Fibroblast of skin of left quadriceps (primary cell): ENCODE measurements around the gene BAHCC1.

Source experiments
- DNase-seq, 2 experiments: peaks; one replicate each; pipeline ENCODE4 v3.0.0-alpha.2; 2013; ENCODE audit warnings: low read depth in 2 of 2

BAHCC1 gene

DNA sequence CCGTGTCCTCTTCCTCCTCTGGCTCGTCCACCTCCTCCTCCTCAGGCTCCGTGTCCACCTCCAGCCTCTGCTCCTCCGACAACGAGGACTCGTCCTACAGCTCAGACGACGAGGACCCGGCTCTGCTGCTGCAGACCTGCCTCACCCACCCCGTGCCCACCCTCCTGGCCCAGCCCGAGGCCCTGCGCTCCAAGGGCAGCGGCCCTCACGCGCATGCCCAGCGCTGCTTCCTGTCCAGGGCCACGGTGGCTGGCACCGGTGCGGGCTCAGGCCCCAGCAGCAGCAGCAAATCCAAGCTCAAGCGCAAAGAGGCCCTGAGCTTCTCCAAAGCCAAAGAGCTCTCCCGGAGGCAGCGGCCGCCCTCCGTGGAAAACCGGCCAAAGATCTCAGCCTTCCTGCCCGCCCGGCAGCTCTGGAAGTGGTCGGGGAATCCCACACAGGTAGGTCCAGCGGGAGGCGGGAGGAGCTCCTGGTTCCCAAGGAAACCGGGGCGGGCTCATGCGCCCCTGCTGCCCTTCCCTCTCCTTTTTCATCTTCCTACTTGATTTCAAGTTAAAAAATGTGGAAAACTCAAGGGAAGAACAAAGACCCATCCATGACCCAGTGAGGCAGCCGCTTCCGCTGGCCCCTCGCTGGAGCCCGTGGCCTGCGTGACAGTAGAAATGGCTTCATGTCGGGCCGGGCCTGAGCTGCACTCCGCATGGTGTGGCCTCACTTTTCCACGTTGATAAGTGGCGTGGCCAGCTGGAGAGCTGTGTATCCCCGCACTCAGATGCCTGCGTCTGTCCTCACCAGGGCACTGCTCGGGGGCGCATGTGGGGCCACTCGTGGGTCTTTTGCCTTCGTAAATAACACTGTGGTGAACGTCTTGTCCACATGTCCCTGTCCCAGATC, 66.6 kb downstream of the BAHCC1 start:
- no peak for DNase-seq

DNA sequence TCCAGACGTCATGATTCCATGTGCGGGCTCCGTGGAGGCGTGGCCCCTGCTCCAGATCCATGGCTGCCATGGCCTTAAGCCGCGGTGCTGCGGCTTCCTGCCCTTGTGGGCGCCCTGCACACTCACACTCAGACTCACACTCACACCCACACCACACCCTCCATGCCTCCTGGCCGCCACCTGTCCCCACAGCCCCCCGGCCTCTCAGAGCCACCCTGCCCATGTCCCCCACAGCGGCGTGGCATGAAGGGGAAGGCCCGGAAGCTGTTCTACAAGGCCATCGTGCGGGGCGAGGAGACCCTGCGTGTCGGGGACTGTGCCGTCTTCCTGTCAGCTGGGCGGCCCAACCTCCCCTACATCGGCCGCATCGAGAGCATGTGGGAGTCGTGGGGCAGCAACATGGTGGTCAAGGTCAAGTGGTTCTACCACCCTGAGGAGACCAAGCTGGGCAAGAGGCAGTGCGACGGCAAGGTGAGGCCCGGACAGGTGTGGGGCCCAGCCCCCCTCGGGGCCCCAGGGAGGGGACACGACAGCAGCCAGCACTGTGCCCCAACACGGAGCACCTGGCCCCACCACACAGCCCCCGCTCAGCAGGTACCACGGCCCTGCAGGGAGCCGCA, 67.4 kb downstream of the BAHCC1 start:
- DNase-seq = no peak

DNA sequence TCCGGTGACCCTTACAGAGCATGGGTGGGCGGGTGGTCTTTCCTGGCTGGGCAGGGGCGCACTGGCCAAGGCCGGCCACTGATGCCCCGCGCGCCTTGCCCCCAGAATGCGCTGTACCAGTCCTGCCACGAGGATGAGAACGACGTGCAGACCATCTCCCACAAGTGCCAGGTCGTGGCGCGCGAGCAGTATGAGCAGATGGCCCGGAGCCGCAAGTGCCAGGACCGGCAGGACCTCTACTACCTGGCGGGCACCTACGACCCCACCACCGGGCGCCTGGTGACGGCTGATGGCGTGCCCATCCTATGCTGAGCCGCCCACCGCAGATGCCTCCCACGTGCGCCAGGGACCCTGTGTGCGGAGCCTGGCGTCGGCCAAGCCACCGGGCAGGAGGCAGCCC, 68.2 kb downstream of the BAHCC1 start:
- DNase-seq = no peak

DNA sequence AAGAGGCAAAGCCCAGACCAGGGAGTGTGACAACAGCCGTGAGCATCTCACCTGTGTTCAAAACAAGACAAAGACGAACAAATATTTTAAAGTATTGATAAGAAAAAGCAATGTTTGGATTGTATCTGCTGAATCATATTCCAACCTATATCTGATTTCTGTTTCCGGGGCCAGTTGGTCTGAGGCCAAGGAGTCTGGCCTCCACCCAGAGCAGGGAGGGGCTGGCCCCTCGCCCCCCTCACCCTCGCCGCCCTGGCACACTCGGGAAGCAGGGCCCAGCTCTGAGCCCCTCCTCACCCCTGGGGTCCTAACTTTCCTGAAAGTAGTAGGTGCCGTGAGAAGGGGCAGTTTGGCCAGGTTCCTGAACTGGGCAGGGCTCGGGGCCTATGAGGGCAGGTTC, 69.3 kb downstream of the BAHCC1 start:
- no peak for DNase-seq

DNA sequence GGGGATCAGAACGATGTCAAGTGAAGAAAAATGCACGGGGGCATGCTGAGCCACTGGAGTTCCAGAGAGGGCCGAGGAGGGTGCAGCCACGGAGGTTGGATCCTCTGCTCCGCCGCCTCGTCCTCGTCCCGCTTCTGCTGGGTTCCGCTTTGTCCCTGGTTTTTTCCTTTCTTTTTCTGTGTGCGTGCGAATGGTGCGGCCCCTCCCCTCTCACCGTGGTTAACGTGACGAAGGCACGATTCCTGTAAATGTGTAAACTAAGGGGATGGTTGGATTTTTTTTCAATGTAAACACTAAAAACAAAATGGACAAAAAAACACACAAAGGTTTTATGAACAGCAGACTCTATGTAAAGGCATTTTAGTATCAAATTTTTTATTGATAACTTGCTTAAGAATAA, 70.7 kb downstream of the BAHCC1 start:
- no peak for DNase-seq

DNA sequence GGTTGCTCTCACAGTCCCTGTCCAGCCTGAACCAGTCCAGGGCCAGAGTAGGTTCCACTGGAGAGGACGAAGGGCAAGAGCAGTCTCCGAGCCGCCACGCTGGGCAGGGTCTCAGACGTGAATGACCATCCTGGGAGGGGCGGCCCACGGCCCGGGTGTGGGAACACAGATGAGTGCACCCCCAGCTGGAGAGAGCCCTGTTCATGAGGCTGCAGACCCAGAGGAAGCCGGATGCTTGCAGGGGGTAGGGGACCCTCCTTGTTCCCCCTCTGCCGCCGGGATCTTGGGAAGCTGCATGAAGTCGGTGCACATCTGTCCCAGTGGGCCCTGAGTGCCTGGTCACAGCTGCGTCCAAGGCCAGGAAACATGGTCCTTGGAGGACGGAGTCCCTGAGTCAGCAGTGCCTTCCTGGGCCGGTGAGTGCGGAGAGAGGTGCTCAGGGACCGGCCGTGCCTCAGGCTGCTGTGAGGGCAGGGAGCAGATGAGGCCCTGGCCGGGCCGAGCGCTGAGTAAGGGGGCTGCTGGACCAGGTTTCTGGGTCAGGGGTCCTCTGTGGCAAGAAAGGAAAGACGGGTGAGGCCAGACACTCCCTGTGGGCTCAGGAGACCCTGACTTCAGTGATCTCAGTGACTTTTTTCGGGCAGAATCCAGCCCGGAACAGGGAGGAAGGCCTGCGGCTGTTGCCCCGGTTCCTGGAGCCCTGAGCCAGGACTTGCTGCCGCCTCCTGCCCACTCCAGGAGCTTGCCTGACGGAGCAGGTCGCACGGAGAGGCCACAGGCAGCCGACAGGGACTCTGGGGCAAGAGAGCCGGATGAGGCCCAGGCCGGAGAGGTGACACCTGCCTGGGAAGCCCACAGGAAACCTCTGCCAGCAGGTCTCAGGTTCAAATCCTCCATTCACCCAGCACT, 71.6 kb downstream of the BAHCC1 start:
- DNase-seq = no peak

DNA sequence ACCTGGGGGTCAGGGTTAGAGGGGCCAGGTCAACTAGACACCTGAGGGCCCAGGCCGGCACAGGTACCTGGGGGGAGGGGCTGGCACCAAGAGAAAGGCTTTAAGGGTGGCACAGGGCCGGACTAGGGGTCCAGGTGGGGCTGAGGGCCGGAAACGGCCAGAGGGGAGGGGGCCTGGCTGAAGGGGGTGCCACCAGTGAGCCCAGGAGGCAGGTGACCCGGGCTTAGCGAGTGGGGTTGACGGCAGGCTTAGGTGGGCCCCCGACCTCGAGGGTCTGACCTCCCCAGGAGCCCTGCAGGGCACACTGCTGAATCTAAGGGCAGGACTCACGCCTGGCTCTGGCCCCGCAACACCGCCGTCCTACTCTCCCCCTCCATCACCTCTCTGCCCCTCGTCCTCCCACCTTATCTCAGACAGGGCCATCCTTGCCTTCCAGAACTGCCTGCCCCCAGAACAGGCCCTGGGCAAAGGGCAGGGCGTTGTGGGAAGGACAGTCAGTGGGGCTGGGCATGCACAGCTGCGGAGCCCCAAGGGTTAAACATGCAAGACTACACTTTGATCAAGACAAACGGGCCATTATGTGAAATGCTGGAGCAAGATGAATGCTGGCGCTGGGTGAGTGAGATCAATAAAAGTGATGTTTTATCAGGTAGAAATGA, 73.0 kb downstream of the BAHCC1 start:
- DNase-seq = no peak

DNA sequence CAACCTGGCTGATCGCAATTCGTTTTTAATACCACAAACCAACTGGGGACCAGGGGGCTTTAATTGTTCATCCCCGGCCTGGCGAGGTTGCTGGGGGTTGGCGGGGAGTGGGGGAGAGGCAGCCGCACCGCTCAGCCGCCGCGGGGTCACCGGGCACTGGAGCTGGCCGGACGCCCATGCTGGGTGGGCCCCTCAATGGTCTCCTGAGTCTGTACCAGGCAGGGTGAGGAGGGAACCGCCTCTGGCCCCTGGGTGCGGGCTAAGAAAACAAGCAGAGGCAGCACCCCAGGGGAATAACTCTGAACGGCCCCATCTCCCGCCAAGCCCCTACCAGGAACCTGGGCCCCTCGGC, 73.5 kb downstream of the BAHCC1 start:
- no peak for DNase-seq

DNA sequence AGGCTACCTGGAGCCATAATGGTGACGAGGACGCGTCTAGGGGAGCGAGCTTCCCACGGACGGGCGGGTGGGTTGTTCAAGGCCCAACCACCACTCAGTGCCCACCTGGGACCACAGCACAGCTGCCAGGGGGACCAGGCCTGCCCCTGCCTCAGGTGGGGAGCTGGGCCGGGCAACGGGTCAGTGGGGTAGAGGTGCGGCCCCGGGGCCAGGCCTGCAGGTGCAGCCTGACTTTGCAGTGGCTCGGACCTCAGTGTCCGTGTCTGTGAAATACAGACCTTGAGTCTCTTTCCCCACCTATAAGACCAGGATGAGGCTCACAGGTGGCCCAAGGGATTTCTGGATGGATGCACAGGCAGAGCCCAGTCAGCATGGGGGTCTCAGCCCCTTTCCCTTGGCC, 74.0 kb downstream of the BAHCC1 start:
- DNase-seq = no peak

DNA sequence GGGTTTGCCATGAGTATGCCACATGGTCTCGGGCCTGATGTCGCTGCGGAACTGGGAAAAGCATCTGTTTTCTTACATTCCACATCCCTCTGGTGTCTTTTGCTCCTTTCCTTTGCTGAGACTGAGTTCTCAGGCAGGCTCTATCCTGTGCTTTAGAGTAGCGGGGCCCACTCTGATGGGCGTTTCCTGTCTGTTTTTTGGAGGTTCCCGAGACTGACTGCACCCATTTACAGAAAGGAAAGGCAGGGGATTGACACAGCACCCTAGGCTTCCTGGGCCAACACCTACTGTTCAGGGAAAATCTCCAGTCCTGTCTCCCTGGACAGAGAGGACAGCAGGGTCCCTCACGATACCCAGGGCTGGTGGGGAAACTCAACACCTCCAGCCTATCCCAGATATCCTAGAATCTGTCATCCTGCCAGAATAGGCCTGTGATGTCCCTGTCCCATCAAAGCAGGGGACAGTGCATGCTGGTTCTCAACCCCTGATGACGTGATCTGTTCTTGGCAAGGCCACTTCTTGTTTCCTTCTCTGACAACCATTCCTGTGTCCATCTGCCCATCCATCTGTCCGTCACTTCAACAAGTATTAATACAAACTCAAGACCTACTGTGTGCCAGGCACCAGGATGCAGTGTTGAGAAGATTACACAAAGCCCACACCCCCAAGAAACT, 75.2 kb downstream of the BAHCC1 start:
- DNase-seq = no peak

DNA sequence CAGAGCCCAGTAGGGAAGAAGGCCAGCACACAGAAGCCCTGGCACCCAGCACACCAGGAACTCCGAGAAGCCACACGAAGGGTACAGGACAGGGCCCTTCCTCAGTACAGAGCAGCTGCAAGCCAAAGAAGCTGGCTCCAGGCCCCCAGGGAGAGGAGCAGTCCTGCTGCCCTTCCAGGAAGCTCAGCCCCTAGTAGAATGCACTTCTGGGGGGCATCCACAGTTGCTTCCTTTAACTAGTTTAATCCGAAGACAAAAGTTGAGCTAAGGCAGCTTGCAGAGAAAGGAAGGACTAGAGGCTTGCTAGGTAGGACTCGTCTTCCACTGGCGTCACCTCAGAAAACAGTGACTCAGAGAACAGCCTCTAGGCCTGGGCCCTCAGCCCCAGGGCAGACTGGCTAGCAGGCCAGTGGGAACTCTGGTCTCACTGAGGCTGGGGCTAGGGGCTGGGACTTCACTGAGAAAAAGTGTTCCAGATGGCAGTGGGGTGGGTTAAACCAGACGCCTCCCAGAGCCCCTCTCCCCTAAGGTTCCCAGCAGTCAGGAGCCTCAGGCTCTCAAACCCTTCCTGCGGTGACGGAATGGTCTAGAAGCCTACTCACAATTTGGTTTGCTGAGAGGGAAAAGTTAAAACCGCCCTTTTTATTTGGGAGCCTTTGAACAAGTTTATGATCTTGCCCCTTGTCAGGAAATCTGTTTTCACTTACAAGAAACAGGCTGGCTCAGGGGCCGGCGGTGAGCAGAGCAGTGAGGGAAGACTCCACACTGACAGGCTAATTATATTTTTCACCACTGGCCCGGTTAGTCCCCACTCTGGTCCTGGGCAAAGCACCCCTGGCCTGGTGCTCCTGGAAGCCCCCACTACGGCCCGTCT, 75.9 kb downstream of the BAHCC1 start:
- DNase-seq = peak; percentile 25 to 33

DNA sequence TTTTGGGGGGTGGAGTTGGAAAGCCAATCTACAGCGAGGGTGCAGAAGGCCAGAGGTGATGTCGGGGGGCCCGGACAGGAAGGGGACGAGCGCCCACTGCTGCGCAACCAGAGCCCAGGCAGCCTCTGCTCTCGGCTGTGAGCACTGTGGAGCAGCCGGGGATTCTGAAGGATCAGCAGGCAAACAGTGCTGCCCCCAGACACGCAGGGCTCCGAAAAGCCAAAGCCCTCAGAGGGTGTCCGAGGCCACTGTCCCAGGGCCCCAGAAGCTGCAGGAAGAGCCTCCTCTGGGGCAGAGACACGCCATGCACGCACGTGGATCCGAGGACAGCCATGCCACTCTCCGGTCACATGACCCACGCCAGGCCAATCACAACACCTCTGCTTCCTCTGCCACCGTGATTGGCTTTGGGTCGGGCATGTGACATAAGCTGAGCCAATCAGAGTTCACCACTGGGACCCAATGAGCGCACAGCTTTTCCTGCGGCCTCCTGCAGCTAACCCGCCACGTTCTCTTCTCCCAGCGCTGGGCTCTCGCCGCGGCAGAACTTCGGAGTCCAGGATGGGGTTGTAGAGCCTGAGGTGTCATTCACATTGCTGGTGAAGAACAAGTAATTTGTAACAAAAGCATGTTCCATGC, 76.7 kb downstream of the BAHCC1 start:
- peak; percentile 93 for DNase-seq

DNA sequence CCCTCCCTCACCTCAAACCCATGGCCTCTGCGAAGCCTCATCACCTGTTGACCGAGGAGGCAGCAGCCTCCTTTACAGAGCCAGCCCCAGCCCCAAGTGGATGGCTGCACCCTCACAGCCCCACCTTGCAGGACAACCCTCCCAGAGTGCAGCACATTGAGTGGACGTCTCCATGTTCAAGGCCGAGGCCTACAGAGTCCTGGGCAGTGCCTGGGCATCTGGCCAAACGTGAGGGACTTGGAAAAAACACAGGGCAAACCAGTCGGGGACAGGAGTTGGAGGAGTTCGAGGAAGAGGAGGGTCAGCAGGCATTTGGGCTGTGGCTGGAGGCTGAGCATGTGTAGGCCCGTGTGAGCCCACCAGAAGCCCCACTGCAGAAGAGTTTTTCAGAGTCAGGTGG, 77.8 kb downstream of the BAHCC1 start:
- DNase-seq = no peak

DNA sequence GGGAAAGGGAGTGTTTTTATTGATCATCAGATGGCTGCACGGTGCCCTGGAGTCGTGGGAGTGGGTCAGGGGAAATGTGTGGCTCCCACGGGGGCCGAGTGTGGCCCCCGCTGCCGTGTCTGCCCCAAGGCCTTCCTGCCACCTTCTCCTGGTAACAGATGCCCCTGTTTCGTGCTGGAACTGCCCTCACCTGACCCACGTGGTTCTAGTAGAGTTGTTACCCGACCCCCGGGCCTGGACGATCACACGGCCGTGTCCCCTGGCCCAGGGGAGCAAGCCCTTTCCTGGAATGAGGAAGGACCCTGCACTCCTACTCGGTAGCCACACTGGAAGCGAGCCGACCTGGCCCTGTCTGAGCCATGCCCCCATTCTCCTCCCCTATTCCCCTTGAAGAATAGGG, 79.7 kb downstream of the BAHCC1 start:
- DNase-seq = no peak

DNA sequence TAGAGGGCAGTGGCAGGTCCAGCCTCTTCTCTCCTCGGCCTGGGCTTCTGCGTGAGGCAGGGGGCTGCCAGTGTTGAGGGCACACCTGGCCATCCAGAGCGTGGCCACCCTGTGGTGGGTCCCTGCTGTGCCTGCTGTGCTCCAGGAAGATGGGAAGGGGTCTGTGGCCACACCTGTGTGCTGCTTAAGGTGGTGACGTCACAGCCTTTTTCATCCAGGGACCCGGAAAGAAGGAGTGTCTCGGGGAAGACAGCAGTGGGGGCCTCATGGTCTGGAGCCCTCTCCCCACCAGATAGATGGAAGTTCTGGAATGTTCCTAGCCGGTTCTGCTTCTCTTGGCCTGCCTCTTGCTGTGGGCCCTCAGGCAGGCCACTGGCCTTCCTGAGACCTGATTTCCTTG, 80.8 kb downstream of the BAHCC1 start:
- no peak for DNase-seq

DNA sequence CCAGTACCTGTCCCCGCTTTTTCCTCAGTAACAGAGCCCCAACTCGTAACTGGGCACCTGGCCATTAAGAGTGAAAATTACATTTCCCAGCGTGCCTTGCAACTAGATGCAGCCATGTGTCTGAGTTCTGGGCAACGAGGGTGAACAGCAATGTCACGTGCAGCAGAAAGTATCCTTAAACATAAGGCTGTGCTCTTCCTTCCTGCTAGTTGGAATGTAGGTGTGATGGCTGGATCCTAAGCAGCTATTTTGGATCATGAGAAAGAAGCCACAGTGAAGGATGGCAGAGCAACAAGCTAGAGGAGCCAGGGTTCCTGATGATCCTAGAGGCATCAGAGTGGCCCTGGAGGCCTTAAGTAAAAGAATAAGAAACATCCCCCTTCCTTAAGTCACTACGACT, 81.4 kb downstream of the BAHCC1 start:
- DNase-seq = no peak

DNA sequence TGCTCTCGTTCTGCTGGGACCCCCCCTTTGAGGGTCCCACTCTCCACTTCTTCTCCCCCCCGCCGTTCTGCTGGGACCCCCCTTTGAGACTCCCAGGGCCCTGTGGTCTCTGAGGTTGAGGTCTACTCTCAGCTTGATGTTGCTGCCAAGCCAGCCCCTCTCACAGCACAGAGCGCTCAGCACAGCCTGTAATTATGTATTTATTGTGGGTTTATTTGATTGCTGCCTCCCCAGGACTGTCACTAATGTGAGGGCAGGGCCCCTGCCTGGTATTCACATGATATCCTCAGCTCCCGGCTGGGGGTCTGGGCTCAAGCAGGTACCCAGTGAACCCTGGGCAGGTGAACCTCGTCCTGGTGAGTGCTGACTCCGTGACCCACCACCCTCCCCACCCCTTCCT, 81.9 kb downstream of the BAHCC1 start:
- no peak for DNase-seq

DNA sequence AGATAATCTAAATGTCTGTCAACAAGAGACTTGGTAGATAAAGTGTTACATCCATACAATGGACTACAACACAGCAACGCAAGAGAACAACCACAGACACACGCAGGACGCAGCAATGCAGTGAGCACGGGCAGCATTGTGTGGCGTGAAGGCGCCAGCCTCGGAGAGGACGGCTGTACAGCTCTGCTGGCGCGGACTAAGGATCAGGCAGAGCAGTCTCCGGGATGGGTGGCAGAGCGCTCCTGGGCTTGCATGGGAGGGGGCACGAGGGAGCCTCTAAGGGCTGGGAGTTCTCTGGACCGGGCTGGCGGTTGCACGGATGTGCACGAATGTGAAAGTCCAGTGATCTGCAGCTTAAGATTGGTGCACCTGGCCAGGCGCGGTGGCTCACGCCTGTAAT, 82.9 kb downstream of the BAHCC1 start:
- no peak for DNase-seq

DNA sequence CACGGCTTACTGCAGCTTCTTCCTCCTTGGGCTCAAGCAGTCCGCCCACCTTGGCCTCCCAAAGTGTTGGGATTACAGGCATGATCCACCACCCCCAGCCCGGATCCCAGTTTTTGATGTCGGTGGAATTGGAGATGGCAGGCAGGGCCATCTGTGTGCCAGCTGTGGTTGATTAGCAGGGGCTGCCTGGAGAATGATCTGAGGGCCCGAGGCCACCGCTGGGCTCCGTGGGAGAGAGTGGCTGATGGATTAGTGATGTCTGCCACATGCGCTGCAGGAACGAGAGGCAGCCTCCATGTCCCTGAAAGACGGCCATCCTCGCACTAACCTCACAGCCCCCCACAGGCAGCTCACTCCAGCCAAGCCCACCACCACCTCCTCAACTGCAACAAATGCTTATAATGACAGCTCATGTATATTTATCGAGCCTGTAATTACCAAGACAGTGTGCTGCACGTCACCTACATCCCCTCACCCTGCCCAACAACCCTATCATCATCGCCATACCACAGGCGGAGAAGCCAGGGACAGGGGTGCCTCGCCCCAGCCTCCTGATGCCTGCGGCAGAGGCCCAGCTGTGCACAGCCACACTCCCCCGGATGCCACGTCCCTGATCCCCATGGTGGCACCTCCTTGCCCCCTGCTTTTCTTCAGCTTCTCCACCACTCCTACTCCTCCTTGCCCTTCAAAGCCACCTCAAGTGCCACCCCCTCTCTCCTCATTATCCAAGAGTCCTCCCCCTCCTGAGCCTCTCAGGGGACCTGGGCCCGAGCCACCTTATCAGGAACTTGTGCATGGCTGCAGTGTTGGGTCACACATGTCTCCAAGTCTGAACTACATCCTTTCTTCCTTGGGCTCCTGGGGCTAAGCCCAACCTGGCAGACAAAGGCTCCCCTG, 84.2 kb downstream of the BAHCC1 start:
- no peak for DNase-seq
